ENCODE results near the gene TESK1.
"Not testable (repeated sequence)": the region's sequence is repeated elsewhere in the genome, so short reads cannot be mapped to it uniquely, and the experiment has no call there.

The TESK1 gene

DNA sequence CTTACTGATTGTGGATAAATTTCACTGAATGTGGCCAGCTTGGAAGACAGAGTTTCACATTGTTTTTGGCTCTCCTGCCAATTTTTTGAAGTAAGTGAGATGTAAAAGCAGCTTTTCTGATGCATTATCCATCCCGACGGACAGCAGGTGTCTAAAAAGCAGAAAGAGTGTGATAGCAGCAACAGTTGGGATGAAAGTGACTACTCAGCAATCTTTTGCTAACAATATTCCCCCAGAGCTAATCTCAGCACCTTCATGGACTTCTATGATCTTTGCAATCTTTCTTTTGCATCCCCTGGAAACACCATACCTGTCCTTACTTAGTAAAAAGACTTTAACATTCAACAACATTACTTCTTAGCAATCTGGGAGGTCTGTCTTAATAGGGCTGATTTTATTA lies 7.8 kb downstream of the TESK1 start:
- in situ Hi-C loops (cut with MboI; ENCODE audit: low sequenced_read_pairs): no loop called here

DNA sequence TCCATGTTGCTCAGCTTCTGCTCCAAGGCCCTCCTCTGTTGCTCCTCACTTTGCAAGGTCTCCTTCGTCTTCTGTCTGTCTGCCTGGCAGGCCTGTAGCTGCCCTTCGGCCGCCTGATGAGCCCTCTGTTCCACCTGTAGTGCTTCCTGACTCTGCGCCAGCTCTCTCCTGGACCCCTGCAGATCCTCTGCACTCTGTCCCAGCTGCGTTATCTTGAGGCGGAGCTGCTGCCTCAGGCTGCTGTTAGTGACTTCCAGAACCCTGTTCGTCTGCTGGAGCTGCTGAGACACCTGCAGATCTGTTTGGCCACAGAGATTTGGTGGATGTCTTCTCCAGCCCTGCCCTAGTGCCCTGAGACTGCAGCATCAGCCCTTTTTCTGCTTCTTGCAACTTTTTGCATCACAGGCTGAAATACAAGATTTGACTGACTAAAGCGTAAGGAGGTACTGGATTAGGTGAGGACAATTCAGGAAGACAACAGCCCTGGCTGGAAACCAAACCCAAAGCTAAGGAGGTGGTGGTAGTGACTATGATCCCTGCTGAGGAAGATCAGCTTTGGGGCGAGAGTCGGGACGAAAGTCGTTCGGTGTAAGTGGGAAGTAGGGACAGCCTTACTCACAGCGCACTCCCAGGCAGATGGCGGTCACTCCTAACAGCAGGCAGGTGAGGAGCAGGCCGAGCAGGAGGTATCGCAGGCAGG lies 11.1 kb downstream of the TESK1 start:
- in situ Hi-C loops (cut with MboI; ENCODE audit: low sequenced_read_pairs): no loop called here

DNA sequence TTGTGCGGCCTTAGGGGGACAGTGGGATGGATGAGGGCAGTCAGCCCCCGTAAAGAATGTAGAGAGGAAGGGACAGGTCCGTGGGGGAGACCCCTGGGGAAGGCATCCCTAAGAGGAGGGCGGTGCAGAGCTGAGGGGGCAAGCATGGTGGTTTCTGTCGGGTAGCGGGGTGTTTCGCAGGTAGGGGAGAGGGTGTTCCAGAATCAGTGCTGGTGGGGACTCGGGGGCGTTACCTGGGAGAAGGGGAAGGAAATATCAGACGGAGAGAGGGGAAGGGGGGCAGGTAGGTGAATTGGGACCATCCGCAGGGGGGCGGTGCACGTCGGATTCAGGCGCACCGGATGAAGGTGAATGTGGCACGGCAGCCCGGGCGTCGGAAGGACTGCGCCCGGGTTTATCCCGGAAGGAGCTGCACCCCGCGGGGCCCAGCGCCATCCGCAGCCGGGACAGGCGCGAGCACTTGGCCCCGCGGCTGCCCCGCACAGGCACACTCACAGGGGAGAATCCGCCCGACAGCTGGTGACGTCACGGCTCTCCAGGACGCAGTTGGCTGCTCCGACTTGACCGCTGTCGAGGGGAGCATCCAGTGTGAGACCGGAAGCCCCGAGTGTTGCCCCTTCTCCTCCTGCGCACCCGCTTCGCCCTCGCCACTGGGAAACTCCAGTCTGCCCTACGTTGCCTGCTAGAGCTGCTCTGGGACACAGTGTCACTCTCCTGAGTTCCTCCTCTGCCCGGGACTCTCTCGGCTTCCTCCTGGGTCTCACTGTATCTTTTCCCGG lies 11.8 kb downstream of the TESK1 start:
- in situ Hi-C loops (cut with MboI; ENCODE audit: low sequenced_read_pairs): no loop called here

DNA sequence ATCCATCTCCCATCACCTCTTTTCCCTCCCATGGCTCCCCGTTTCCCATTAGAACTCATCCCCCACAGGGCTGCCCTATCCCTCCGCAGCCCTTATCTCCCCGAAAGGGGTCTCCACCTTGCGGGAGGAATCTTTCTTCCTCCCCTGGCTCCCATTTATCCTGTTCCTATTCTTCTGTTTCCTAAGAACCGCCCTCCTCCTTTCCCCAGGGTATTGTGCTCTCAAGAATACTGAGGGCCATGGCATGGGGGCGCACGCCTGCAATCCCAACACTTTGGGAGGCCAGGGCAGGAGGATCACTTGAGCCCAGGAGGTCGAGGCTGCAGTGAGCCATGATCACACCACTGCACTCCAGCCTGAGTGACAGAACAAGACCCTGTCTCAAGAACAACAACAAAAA lies 12.5 kb downstream of the TESK1 start:
- in situ Hi-C loops (cut with MboI; ENCODE audit: low sequenced_read_pairs): no loop called here

DNA sequence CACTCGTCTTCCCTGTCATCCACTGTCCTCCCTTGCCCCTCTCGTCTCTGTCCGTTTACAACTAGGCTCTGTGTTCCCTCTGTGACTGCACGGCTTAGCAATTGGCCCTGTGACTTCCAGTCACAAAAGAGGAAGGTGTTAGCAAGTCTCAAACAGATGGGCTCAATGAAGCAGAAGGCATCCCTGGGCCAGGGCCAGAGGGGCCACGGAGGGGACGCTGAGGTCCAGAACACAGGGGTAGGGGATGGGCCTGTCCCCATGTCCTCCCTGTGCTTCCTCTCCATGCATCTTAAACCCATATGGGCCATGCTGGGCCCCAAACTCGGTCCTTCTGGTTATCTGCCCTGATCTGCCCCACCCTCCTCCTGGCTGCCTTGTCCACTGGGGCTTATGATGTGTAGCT lies 13.3 kb downstream of the TESK1 start, which contains the start of gene CD72:
CD72 (minus strand) TSS at position 89 of the 403 bp plus-strand sequence. CDS start 110 bp downstream, outside the sequence.
- in situ Hi-C loops (cut with MboI; ENCODE audit: low sequenced_read_pairs): no loop called here

DNA sequence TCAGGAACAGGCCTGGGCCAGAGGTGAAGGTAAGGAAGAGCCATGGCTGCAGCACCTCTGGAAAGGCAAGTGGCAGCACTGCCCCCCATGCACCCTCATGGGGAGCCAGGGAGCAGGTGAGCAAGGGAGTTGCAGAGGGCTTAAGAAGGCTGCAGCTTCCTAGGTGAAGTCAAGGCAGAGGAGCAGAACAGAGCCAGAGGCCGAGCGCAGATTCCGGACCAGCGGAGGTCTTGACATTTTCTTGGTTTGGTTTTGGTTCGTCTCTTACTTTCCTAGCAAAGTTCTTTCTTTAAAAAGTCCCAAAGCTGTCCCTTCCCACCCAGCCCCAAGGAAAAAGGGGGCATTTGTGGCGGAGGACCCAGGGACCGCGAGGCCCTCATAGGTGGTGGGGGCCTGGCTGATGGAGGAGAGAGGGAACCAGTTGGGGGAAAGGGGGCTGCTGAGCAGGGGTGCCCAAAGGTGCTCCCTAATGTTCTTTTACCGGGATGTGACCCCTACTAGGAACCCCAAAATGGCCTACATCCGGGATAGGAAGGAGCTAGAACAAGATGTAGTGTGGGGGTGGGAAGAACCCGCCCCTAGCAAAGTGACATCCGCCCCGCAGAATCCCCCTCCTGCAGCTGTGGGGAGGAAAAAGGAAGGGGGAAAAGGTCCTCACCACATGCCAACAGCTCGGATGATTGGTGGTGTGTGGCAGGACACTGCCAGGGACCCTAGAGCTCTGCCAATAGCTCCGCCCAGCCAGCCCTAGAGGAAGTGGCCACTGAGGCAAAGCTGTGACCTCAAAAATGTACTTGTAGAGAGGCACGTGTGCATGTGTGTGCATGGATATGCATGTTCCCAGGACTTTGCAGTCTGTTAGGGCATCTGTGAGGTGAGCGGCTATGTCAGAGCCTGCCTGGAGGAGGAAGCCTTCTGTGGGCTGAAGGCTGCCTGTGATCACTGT lies 14.1 kb downstream of the TESK1 start:
- in situ Hi-C loops (cut with MboI; ENCODE audit: low sequenced_read_pairs): no loop called here

DNA sequence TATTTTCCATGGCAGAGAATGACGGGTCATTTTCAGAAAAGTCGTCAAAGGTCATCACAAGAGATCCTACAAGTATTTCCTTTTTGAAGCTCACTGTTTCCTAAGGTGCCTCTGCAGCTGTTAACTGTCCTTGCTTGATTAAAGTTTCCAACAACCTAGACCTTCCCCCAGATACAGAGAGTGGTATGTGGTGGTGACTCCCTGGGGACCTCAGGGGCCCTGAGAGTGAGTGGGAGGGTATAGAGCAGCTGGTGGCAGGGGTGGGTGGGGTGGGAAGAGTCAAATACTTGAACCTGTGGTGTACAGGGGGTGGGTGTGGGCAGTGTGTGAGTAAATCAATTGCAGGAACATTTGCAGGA lies 14.7 kb downstream of the TESK1 start:
- in situ Hi-C loops (cut with MboI; ENCODE audit: low sequenced_read_pairs): no loop called here

DNA sequence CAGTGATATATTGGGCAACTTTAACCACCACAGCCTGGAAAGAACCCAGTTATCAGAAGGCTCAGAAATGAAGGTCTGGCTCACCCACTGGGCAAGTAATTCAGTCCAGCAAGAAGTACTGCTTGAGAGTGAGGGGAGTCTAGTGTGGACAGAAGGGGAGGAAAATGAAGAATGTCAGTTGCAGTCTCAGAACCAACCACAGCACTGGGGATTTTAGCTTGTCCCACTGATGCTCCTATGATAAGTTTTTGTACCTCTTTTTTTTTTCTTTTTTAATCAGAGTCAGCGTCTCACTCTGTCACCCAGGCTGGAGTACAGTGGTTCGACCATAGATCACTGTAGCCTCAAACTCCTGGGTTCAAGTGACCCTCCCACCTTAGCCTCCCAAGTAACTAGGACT lies 22.5 kb downstream of the TESK1 start:
- in situ Hi-C loops (cut with MboI; ENCODE audit: low sequenced_read_pairs): no loop called here

DNA sequence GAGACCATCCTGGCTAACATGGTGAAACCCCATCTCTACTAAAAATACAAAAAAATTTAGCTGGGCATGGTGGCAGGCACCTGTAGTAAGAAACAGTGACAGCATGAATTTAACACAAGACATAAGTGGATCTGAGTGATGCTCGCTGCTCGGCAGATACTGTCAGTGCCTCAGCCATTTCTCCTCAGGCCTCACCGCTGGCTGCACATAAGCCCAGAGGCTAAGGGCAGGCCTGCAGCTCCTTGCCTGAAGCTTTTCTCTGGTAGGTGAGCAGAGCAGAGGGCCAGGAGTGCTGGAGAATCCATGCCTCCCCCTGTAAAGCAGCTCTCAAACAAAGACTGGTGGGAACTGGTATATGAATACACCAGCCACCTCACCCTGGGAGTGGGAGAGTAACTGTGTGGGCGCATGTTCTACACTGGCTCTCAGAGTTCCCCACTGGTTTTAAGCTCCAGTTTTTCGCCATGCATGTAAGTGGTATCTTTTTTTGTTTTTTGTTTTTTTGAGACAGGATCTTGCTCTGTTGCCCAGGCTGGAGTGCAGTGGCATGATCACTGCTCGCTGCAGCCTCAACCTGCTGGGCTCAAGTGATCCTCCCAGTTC lies 23.4 kb downstream of the TESK1 start:
- in situ Hi-C loops (cut with MboI; ENCODE audit: low sequenced_read_pairs): no loop called here

DNA sequence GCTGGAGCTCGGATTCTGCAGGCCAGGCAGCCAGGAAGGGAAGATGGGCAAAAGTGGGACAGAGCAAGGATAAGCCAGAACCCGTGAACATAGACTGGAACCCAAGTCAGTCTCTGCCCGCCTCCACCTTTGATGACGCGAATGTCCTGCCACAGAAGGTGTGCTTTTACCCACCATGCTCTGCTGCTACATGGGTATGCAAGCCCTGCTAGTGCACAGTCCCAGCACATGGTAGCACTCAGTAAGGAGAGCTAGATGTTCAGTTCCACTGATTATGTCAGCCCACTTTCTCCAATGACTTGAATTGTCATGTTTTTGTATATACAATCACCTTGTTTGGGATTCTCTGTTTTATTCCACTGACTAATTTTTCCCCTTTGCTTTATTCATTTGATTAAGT lies 24.5 kb downstream of the TESK1 start:
- in situ Hi-C loops (cut with MboI; ENCODE audit: low sequenced_read_pairs): no loop called here

DNA sequence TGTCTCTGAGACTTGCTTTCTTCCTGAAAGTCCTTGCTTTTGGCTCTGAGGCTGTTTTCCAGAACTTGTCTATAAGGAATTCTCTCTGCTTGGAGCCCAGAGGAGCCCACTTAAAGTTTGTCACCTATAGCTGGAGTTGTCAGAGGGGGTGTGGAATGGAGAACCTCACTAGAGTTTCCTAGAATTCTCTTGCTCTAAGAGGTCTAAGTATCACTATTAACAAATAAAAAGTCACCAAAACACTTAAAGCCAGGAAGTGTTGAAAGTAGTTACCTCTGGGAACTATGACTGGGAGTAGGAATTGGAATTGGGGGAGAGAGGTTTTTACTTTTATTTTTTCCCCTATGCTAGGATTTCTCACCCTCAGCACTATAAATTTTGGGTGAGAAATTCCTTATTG lies 30.7 kb downstream of the TESK1 start:
- in situ Hi-C loops (cut with MboI; ENCODE audit: low sequenced_read_pairs): no loop called here

DNA sequence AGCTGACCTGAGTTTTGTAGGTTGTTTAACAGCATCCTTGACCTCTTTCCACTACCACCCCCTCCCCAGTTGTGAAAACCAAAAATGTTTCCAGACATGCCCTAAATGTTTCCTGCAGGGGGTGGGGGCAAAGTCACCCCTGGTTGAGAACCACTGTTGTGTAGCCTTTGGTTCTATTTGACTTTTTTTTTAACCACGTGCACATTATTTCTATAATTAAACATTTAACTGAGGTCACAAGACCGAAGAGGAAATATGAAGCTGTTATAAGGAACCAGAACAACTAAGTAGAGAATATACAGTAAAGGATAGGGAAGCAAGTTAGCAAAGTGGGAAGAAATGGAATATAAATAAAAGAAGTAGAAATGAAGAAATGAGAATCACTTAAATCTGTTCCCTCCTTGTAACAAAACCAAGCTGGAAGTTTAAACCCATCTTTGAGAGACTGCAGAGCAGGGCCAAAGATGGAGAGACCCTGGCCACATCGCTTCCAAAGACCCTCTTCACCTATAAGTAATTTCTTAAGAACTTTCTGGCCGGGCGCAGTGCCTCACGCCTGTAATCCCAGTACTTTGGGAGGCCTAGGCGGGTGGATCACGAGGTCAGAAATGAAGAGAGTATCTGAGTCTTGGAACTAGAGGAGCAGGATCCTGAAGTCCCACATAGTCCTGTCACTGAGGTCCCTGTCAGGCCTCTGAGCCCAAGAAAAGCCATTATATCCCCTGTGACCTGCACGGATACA lies 31.2 kb downstream of the TESK1 start:
- in situ Hi-C loops (cut with MboI; ENCODE audit: low sequenced_read_pairs): no loop called here

DNA sequence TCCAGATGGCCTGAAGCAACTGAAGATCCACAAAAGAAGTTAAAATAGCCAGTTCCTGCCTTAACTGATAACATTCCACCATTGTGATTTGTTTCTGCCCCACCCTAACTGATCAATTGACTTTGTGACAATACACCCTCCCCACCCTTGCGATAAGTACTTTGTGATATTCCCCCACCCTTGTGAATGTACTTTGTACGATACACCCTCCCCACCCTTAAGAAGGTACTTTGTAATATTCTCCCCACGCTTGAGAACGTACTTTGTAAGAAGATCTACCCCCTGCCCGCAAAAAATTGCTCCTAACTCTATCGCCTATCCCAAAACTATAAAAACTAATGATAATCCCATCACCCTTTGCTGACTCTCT lies 31.8 kb downstream of the TESK1 start:
- in situ Hi-C loops (cut with MboI; ENCODE audit: low sequenced_read_pairs): not testable (repeated sequence)

DNA sequence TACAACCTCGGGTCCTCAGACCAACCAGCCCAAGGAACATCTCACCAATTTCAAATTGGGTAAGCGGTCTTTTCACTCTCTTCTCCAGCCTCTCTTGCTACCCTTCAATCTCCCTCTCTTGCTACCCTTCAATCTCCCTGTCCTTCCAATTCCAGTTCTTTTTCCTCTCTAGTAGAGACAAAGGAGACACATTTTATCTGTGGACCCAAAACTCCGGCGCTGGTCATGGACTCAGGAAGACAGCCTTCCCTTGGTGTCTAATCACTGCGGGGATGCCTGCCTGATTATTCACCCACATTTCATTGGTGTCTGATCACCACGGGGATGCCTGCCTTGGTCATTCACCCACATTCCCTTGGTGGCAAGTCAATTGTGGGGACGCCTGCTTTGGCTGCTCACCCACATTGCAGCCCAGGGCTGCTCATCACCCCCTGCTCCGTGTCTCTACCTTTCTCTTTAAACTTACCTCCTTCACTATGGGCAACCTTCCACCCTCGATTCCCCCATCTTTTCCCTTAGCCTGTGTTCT lies 32.4 kb downstream of the TESK1 start:
- in situ Hi-C loops (cut with MboI; ENCODE audit: low sequenced_read_pairs): not testable (repeated sequence)

DNA sequence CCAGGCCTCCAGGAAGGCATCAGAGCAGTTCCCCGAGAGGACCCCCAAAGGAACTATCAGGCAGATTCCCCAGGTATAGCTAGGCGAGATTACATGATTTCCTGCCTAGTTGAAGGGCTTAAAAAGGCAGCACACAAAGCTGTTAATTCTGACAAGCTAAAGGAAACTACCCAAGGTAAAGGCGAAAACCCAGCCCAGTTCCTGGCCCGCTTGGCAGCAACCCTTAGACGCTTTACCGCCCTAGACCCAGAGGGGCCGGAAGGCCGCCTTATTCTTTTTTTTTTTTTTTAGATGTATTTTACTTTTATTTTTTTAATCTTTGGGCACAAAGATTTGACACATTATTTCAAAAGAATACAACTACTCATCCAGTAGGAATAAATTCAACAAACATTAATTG lies 33.7 kb downstream of the TESK1 start:
- in situ Hi-C loops (cut with MboI; ENCODE audit: low sequenced_read_pairs): not testable (repeated sequence)

DNA sequence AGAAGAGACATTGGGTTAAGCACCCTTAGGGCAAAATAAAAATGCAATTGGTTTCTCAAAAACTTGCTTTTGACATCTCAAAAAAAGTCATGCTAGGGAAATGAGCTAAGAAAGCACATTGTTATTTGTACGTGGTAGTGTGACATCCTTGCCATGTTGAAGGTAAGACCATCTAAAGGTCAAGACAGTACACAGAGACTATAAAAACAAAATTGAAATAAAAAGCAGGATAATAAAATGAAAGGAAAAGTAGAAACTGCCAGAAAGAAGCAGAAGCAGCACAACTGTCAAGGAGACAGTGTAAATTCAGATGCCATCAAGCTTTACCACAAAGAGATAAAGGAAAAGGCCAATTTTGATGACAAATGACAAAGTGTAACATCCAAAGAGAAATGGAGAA lies 34.2 kb downstream of the TESK1 start:
- in situ Hi-C loops (cut with MboI; ENCODE audit: low sequenced_read_pairs): not testable (repeated sequence)

DNA sequence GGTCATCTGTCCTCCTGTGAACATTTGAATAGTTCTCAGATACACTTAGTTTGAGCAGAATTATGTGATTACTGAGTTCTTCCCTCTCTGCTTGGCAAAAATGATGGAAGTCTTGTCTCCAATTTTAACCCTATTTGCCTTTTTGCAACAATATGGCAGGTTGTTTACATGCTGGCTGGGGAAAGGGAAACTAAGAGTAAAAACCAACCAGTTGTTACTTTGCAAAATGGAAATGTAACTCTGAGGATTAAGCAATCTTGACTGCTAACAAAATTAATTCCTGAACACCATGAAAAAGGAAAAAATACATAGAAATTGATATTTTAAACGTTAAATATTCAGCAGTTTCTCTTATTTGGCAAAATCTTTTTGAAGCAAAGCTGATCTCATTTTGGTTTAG lies 34.6 kb downstream of the TESK1 start:
- in situ Hi-C loops (cut with MboI; ENCODE audit: low sequenced_read_pairs): no loop called here

DNA sequence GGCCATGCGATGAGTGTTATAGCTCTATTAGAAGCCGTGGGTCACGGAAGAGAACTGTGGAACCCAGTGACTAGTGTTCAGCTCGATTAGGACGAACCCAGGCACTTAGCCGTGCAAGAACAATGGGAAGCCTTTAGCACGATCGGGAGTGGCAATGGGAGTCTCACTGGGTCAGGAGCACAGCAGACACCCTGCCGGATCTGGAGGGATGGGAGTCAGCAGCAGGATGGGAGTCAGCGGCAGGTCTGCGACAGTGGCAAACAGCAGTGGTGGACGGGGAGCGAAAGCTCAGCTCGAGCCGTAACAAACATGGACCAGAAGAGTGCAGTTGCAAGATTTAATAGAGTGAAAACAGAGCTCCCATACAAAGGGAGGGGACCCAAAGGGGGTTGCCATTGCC lies 35.4 kb downstream of the TESK1 start:
- in situ Hi-C loops (cut with MboI; ENCODE audit: low sequenced_read_pairs): not testable (repeated sequence)

DNA sequence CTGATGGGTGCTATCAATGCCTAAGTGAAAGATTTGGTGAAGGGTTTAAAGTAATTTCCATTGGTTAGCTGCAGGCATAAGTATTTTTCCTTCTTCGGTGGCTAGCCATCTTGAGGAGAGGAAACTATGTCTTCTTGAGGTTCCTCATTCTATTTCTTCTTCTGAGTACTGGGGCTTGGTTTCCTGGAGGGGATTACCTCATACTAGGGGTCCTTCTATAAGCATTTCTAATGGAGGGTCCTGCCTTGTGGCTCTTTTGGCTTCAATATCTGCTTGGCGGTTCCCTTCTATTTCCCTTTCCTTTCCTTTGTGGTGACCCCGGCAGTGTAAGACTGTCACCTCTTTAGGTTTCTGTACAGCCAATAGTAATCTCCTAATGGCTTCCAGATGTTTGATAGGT lies 36.4 kb downstream of the TESK1 start:
- in situ Hi-C loops (cut with MboI; ENCODE audit: low sequenced_read_pairs): not testable (repeated sequence)

DNA sequence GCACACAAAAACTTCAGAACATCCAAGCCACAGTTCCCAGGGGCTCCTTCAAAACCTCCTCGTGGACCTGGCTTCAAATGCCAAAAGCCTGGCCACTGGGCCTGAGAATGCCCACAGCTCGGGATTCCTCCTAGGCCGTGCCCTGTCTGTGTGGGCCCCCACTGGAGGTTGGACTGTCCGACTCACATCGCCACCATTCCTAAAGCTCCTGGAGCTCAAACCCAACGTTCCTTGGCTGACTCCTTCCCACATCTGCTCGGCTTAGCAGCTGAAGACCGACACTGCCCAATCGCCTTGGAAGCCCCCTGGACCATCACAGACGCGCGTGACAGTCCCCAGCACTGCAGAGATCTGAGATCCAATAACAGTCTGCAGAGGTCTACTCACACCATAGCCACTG lies 38.0 kb downstream of the TESK1 start:
- in situ Hi-C loops (cut with MboI; ENCODE audit: low sequenced_read_pairs): no loop called here

Data from HL-60/S4 treated with phorbol 12-myristate 13-acetate at 8.2 ng/mL for 4 days and 3 days (cell line).